IMR-90 (cell line): ENCODE data around the gene FOXA2. TPM values are rescaled to one million over a fixed set of nuclear protein-coding genes. Genes with fewer than 3 reads are reported as not detected.

Experiments used
- ATAC-seq: fragments of 200-7000 bp; cut with Tn5 transposase; 2 replicates; pipeline ENCODE4 v1.9.1; 2020; ENCODE audit warnings: low read depth, mild to moderate bottlenecking, moderate library complexity
- BruUV-seq: library from RNA; stranded (reverse); fragments of 400-500 nt; replicated peaks from 2 replicates; lab custom pipeline; 2021; lab: Mats Ljungman, UMichigan
- CTCF ChIA-PET: fragments of 300-600 bp; formaldehyde crosslinking; extraction: SDS; loops from one replicate; lab custom pipeline; 2021; ENCODE audit warnings: antibody characterized with exemption; lab: Yijun Ruan, JAX
- POLR2A ChIA-PET: fragments of 300-600 bp; sonication (Branson Sonifier 250); formaldehyde crosslinking; loops from one replicate; lab custom pipeline; 2022; ENCODE audit warnings: antibody characterized with exemption; ENCODE audit not compliant: unreplicated experiment; lab: Charles Lee
- DNase-seq: peaks from one replicate; pipeline ENCODE4 v3.0.0; 2013
- H2AFZ ChIP-seq: replicated peaks from 2 replicates; pipeline ENCODE3; 2013; ENCODE audit warnings: low read length, mild to moderate bottlenecking; ENCODE audit not compliant: poor library complexity
- H2AK5ac ChIP-seq: 2 replicates; pipeline ENCODE4 v1.6.1; 2013; ENCODE audit warnings: low read depth, low read length, inconsistent platforms
- H2AK9ac ChIP-seq: replicated peaks from 2 replicates; pipeline ENCODE3; 2013; ENCODE audit warnings: mild to moderate bottlenecking, low read depth, low read length, moderate library complexity; ENCODE audit not compliant: poor library complexity
- H2BK120ac ChIP-seq: 2 replicates; pipeline ENCODE4 v1.6.1; 2013; ENCODE audit warnings: low read depth, low read length, inconsistent platforms
- H2BK15ac ChIP-seq: 3 replicates; pipeline ENCODE4 v1.6.1; 2013; ENCODE audit warnings: low read depth, low read length, inconsistent platforms
- H2BK20ac ChIP-seq: 2 replicates; pipeline ENCODE4 v1.6.1; 2013; ENCODE audit warnings: low read depth, mild to moderate bottlenecking, inconsistent platforms, low read length, moderate library complexity
- H2BK5ac ChIP-seq: 2 replicates; pipeline ENCODE4 v1.6.1; 2013; ENCODE audit warnings: mild to moderate bottlenecking, low read depth, low read length, inconsistent platforms; ENCODE audit not compliant: poor library complexity, severe bottlenecking
- H3K14ac ChIP-seq: replicated peaks from 2 replicates; pipeline ENCODE4 v1.6.1; 2013; ENCODE audit warnings: low read depth, low read length, inconsistent platforms
- H3K18ac ChIP-seq: 2 replicates; pipeline ENCODE4 v1.6.1; 2013; ENCODE audit warnings: low read depth, low read length, control low read depth
- H3K23ac ChIP-seq: 2 replicates; pipeline ENCODE4 v1.6.1; 2013; ENCODE audit warnings: low read depth, low read length, inconsistent platforms
- H3K27ac ChIP-seq: 2 replicates; pipeline ENCODE4 v1.5.1; 2013; ENCODE audit warnings: mild to moderate bottlenecking, control low read depth, low read length; ENCODE audit not compliant: insufficient read depth
- H3K27me3 ChIP-seq: 2 replicates; pipeline ENCODE4 v1.6.1; 2013; ENCODE audit warnings: low read length; ENCODE audit not compliant: control insufficient read depth, insufficient read depth
- H3K36me3 ChIP-seq: 2 replicates; pipeline ENCODE4 v1.6.1; 2013; ENCODE audit warnings: low read length, mixed read lengths; ENCODE audit not compliant: control insufficient read depth, insufficient read depth
- H3K4ac ChIP-seq: 2 replicates; pipeline ENCODE4 v1.6.1; 2013; ENCODE audit warnings: low read depth, low read length, inconsistent platforms
- H3K4me1 ChIP-seq: 2 replicates; pipeline ENCODE4 v1.6.1; 2013; ENCODE audit warnings: low read length, mixed read lengths; ENCODE audit not compliant: control insufficient read depth, insufficient read depth
- H3K4me2 ChIP-seq: 2 replicates; pipeline ENCODE4 v1.6.1; 2013; ENCODE audit warnings: low read depth, mild to moderate bottlenecking, control low read depth, low read length, moderate library complexity
- H3K4me3 ChIP-seq: 2 replicates; pipeline ENCODE4 v1.5.1; 2013; ENCODE audit warnings: low read depth, mild to moderate bottlenecking, control low read depth, low read length, moderate library complexity; ENCODE audit not compliant: insufficient read depth
- H3K56ac ChIP-seq: 2 replicates; pipeline ENCODE4 v1.6.1; 2013; ENCODE audit warnings: low read length, inconsistent platforms; ENCODE audit not compliant: insufficient read depth; ENCODE audit errors: extremely low read depth
- H3K79me1 ChIP-seq, 2 experiments: 2 replicates each; pipeline ENCODE4 v1.6.1; 2013; ENCODE audit warnings: low read length in 2 of 2, inconsistent platforms in 1 of 2, low read depth in 1 of 2
- H3K9ac ChIP-seq: 2 replicates; pipeline ENCODE4 v1.6.1; 2013; ENCODE audit warnings: low read depth, low read length, control low read depth
- H3K9me1 ChIP-seq: 2 replicates; pipeline ENCODE4 v1.6.1; 2013; ENCODE audit warnings: low read length, inconsistent platforms; ENCODE audit not compliant: insufficient read depth
- H3K9me3 ChIP-seq: 2 replicates; pipeline ENCODE4 v1.6.1; 2013; ENCODE audit warnings: low read length; ENCODE audit not compliant: control insufficient read depth, insufficient read depth
- H4K20me1 ChIP-seq: 2 replicates; pipeline ENCODE4 v1.6.1; 2013; ENCODE audit warnings: low read length, inconsistent platforms; ENCODE audit not compliant: insufficient read depth
- H4K5ac ChIP-seq: 2 replicates; pipeline ENCODE4 v1.6.1; 2013; ENCODE audit warnings: mild to moderate bottlenecking, low read depth, low read length, control low read depth
- H4K8ac ChIP-seq, 2 experiments: 2 replicates each; pipeline ENCODE4 v1.6.1; 2013; ENCODE audit warnings: low read depth in 2 of 2, low read length in 2 of 2, control low read depth in 1 of 2, inconsistent platforms in 1 of 2
- H4K91ac ChIP-seq: 2 replicates; pipeline ENCODE4 v1.6.1; 2013; ENCODE audit warnings: low read depth, low read length, inconsistent platforms; ENCODE audit not compliant: insufficient read depth
- BHLHE40 ChIP-seq: fragments of 150-350 bp; IDR thresholded peaks from 2 replicates; pipeline ENCODE4 v1.6.1; 2016; ENCODE audit warnings: mild to moderate bottlenecking, low read depth, low read length
- CEBPB ChIP-seq: IDR thresholded peaks from 2 replicates; pipeline ENCODE4 v1.6.1; 2012; ENCODE audit warnings: low read depth, low read length, improper control_type of control experiment
- CHD1 ChIP-seq: IDR thresholded peaks from 2 replicates; pipeline ENCODE4 v1.6.1; 2012; ENCODE audit warnings: low read depth, low read length, improper control_type of control experiment
- FOS ChIP-seq: fragments of 150-350 bp; IDR thresholded peaks from 2 replicates; pipeline ENCODE4 v1.6.1; 2016; ENCODE audit warnings: low read depth, low read length
- MAFK ChIP-seq: IDR thresholded peaks from 2 replicates; pipeline ENCODE4 v1.6.1; 2012; ENCODE audit warnings: low read depth, low read length, improper control_type of control experiment
- MAZ ChIP-seq: IDR thresholded peaks from 2 replicates; pipeline ENCODE4 v1.6.1; 2012; ENCODE audit warnings: low read depth, mild to moderate bottlenecking, low read length, improper control_type of control experiment, moderate library complexity, borderline replicate concordance
- MXI1 ChIP-seq: IDR thresholded peaks from 2 replicates; pipeline ENCODE4 v1.6.1; 2012; ENCODE audit warnings: low read depth, mild to moderate bottlenecking, low read length, moderate library complexity, borderline replicate concordance
- NFE2L2 ChIP-seq: fragments of 150-350 bp; IDR thresholded peaks from 2 replicates; pipeline ENCODE4 v1.6.1; 2016; ENCODE audit warnings: low read depth, mild to moderate bottlenecking, low read length
- POLR2A ChIP-seq: IDR thresholded peaks from 2 replicates; pipeline ENCODE4 v1.6.1; 2012; ENCODE audit warnings: mild to moderate bottlenecking, low read depth, low read length
- RAD21 ChIP-seq: IDR thresholded peaks from 2 replicates; pipeline ENCODE4 v1.6.1; 2012; ENCODE audit warnings: low read length, improper control_type of control experiment
- RCOR1 ChIP-seq: IDR thresholded peaks from 2 replicates; pipeline ENCODE4 v1.6.1; 2012; ENCODE audit warnings: mild to moderate bottlenecking, low read length, improper control_type of control experiment; ENCODE audit not compliant: insufficient replicate concordance
- RFX5 ChIP-seq: IDR thresholded peaks from 2 replicates; pipeline ENCODE4 v1.8.0; 2012; ENCODE audit warnings: low read depth, mild to moderate bottlenecking, low read length, moderate library complexity
- SMC3 ChIP-seq: fragments of 150-350 bp; IDR thresholded peaks from 2 replicates; pipeline ENCODE4 v1.6.1; 2016; ENCODE audit warnings: low read depth, mild to moderate bottlenecking, antibody characterized with exemption, low read length, moderate library complexity
- USF2 ChIP-seq: fragments of 150-350 bp; IDR thresholded peaks from 2 replicates; pipeline ENCODE4 v1.6.1; 2017; ENCODE audit warnings: mild to moderate bottlenecking, antibody characterized with exemption, low read length, low read depth
- WGBS, 2 experiments: methylation state at CpG; one replicate each; pipeline versions ENCODE4 v1.1.5 to v1.1.7; 2013; ENCODE audit warnings: missing lambda C conversion rate in 2 of 2; ENCODE audit not compliant: insufficient read length in 1 of 2; ENCODE audit errors: extremely low coverage in 2 of 2; 5-methylcytosine and 5-hydroxymethylcytosine counted together
- dilution Hi-C: fragments of 300-500 bp; cut with HindIII; formaldehyde crosslinking; loops from one replicate; pipeline ENCODE4 v1.14.3; 2018; ENCODE audit warnings: low sequenced_read_pairs; ENCODE audit not compliant: unreplicated experiment
- in situ Hi-C: fragments of 300-500 bp; cut with MboI; formaldehyde crosslinking; loops from 3 replicates; pipeline ENCODE4 v1.14.3; 2019; ENCODE audit warnings: low sequenced_read_pairs, inconsistent platforms, mixed read lengths
- intact Hi-C: fragments of 100-400 bp; cut with micrococcal nuclease; formaldehyde crosslinking; loops from 2 replicates; pipeline ENCODE4 v1.10.0; 2022
- polyA plus RNA-seq, 3 experiments: library from polyadenylated mRNA; depleted of rRNA; stranded (reverse); fragments of >200 nt; gene quantifications; 2 replicates each; pipeline ENCODE4 v1.2.3, GENCODE V29; 2012; ENCODE audit warnings: low replicate concordance in 1 of 3
- total RNA-seq: library from RNA; depleted of rRNA; stranded (reverse); fragments of >200 nt; gene quantifications from 2 replicates; pipeline ENCODE4 v1.2.3, GENCODE V29; 2012
- TF ChIP-seq, protein P1 (sequence below): fragments of 150-350 bp; IDR thresholded peaks from 2 replicates; pipeline ENCODE4 v1.6.1; 2016; ENCODE audit warnings: low read depth, mild to moderate bottlenecking, low read length, moderate library complexity, borderline replicate concordance

The FOXA2 gene
- total and polyA plus RNA-seq, 2 of the 4 experiments (the other 2 are of a cell fraction) = not detected

GRCh38 chr20:22578221-22579118 lies 5.9 kb downstream of the FOXA2 start:
- no peak overlapping the region for H3K23ac ChIP-seq
- peaks cover 78% of the 10 kb centered on the region for H3K27me3 ChIP-seq
- no peak overlapping the region for H3K14ac ChIP-seq
- no peak overlapping the region for H4K8ac ChIP-seq
- no peak overlapping the region for H3K4ac ChIP-seq
- H2BK120ac ChIP-seq = no peak overlapping the region
- no peak overlapping the region for H2AK5ac ChIP-seq
- no peak overlapping the region for H4K91ac ChIP-seq
- no peaks in the 10 kb centered on the region for H3K4me1 ChIP-seq
- H3K4me3 ChIP-seq = no peak overlapping the region
- no peak for DNase-seq
- H2BK15ac ChIP-seq = no peak overlapping the region
- no peak overlapping the region for H3K56ac ChIP-seq
- H3K18ac ChIP-seq = no peak overlapping the region
- no peaks in the 10 kb centered on the region for H3K36me3 ChIP-seq
- POLR2A ChIA-PET = no interaction called here
- no TSS peak for BruUV-seq
- ATAC-seq = no peak
- 2% methylated on average over 19 of the region's 56 CpGs; no CpG with 5 or more reads in 1 of the 2 experiments for WGBS, 2 experiments
- H2BK5ac ChIP-seq = no peak overlapping the region
- H4K20me1 ChIP-seq = no peaks in the 10 kb centered on the region
- H3K79me1 ChIP-seq = no peaks in the 10 kb centered on the region
- H2AFZ ChIP-seq = no peak overlapping the region
- H3K9me1 ChIP-seq = no peaks in the 10 kb centered on the region
- CTCF ChIA-PET = no interaction called here
- H3K27ac ChIP-seq = no peak overlapping the region
- no peak overlapping the region; the same call in 1 of the 2 replicates for H3K4me2 ChIP-seq
- in situ Hi-C loops = no loop called here
- H4K5ac ChIP-seq = no peak overlapping the region
- H3K9me3 ChIP-seq = peaks cover 2% of the 10 kb centered on the region; the same call in 1 of the 2 replicates
- H3K9ac ChIP-seq = no peak overlapping the region
- dilution Hi-C loops = no loop called here
- H2AK9ac ChIP-seq = no peak overlapping the region
- intact Hi-C loops = no loop called here
- H2BK20ac ChIP-seq = no peak overlapping the region
- TF ChIP-seq SMC3 = no peak
- no peak for TF ChIP-seq RAD21
- TF ChIP-seq FOS = no peak
- no peak for TF ChIP-seq CHD1
- TF ChIP-seq MAZ = no peak
- TF ChIP-seq, protein P1, sequence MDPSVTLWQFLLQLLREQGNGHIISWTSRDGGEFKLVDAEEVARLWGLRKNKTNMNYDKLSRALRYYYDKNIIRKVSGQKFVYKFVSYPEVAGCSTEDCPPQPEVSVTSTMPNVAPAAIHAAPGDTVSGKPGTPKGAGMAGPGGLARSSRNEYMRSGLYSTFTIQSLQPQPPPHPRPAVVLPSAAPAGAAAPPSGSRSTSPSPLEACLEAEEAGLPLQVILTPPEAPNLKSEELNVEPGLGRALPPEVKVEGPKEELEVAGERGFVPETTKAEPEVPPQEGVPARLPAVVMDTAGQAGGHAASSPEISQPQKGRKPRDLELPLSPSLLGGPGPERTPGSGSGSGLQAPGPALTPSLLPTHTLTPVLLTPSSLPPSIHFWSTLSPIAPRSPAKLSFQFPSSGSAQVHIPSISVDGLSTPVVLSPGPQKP = no peak
- TF ChIP-seq POLR2A = no peak
- TF ChIP-seq MAFK = no peak
- TF ChIP-seq MXI1 = no peak
- no peak for TF ChIP-seq CEBPB
- no peak for TF ChIP-seq USF2
- TF ChIP-seq BHLHE40 = no peak
- TF ChIP-seq RCOR1 = no peak
- no peak for TF ChIP-seq NFE2L2
- no peak for TF ChIP-seq RFX5
